SK-N-SH (cell line): Measurements from ENCODE around the gene NTM. TPM values are rescaled to one million over a fixed set of nuclear protein-coding genes. Genes with fewer than 3 reads are reported as not detected.

Experiments
- CTCF ChIA-PET: fragments of 300-600, 350-600 bp; formaldehyde crosslinking; extraction: SDS; loops from one replicate; lab custom pipeline; 2021; lab: Yijun Ruan, JAX
- POLR2A ChIA-PET: fragments of 350-600 bp; sonication (Branson Sonifier 250); formaldehyde crosslinking; extraction: SDS; loops from one replicate; lab custom pipeline; 2020; ENCODE audit warnings: antibody characterized with exemption, inconsistent platforms; lab: Yijun Ruan, JAX
- DNase-seq: peaks from one replicate; pipeline ENCODE4 v3.0.0; 2012
- H2AFZ ChIP-seq: fragments of 200-600 bp; sonication (generic); 2 replicates; pipeline ENCODE4 v1.8.1; 2016; ENCODE audit warnings: antibody characterized with exemption, mild to moderate bottlenecking, low read depth
- H3F3A ChIP-seq: fragments of 200-600 bp; sonication (generic); replicated peaks from 2 replicates; pipeline ENCODE3; 2016; ENCODE audit warnings: antibody characterized with exemption, mild to moderate bottlenecking; ENCODE audit not compliant: insufficient read depth
- H3K27ac ChIP-seq, 2 experiments: fragments of 200-500 bp in 1 of 2; fragments of 200-600 bp in 1 of 2; sonication (Bioruptor generic) in 1 of 2; sonication (generic), shearing (Covaris generic) in 1 of 2; 2 replicates each; pipeline versions ENCODE4 v1.5.1 to v1.6.1; 2014 to 2016; ENCODE audit warnings: low read depth in 2 of 2, inconsistent platforms in 1 of 2, low read length in 1 of 2, mild to moderate bottlenecking in 1 of 2, mixed read lengths in 1 of 2
- H3K27me3 ChIP-seq: fragments of 200-600 bp; sonication (generic), shearing (Covaris generic); 2 replicates; pipeline ENCODE4 v1.6.1; 2016; ENCODE audit warnings: mixed run types; ENCODE audit not compliant: insufficient read depth
- H3K36me3 ChIP-seq, 2 experiments: fragments of 200-500 bp in 1 of 2; fragments of 200-600 bp in 1 of 2; sonication (Bioruptor generic) in 1 of 2; sonication (generic) in 1 of 2; replicated peaks in 1 of 2; 2 replicates each; pipeline versions ENCODE3 to v1.5.1; 2014 to 2016; ENCODE audit warnings: low read length in 1 of 2, mild to moderate bottlenecking in 1 of 2; ENCODE audit not compliant: insufficient read depth in 2 of 2, control insufficient read depth in 1 of 2
- H3K4me1 ChIP-seq, 2 experiments: fragments of 200-500 bp in 1 of 2; fragments of 200-600 bp in 1 of 2; sonication (Bioruptor generic) in 1 of 2; sonication (generic), shearing (Covaris generic) in 1 of 2; 2 replicates each; pipeline versions ENCODE4 v1.5.1 to v1.6.1; 2014 to 2016; ENCODE audit warnings: low read depth in 1 of 2, low read length in 1 of 2, mixed run types in 1 of 2; ENCODE audit not compliant: insufficient read depth in 2 of 2, control insufficient read depth in 1 of 2
- H3K4me2 ChIP-seq: fragments of 200-600 bp; sonication (generic), shearing (Covaris generic); 2 replicates; pipeline ENCODE4 v1.6.1; 2017; ENCODE audit warnings: mixed run types
- H3K4me3 ChIP-seq, 2 experiments: fragments of 200-500 bp in 1 of 2; fragments of 200-600 bp in 1 of 2; sonication (Bioruptor generic) in 1 of 2; sonication (generic), shearing (Covaris generic) in 1 of 2; 2 replicates each; pipeline versions ENCODE4 v1.5.1 to v1.8.1; 2014 to 2016; ENCODE audit warnings: low read depth in 2 of 2, inconsistent platforms in 1 of 2, low read length in 1 of 2, mild to moderate bottlenecking in 1 of 2, mixed read lengths in 1 of 2, moderate library complexity in 1 of 2
- H3K79me2 ChIP-seq: fragments of 200-600 bp; sonication (generic); 2 replicates; pipeline ENCODE4 v1.8.1; 2017; ENCODE audit warnings: mild to moderate bottlenecking; ENCODE audit not compliant: insufficient read depth
- H3K9ac ChIP-seq: fragments of 200-600 bp; sonication (generic); 2 replicates; pipeline ENCODE4 v1.6.1; 2017; ENCODE audit warnings: mixed run types
- H3K9me2 ChIP-seq: fragments of 200-600 bp; sonication (generic); 2 replicates; pipeline ENCODE4 v1.6.1; 2017; ENCODE audit warnings: mixed run types
- H3K9me3 ChIP-seq: fragments of 200-600 bp; sonication (generic); 2 replicates; pipeline ENCODE4 v1.6.1; 2017; ENCODE audit warnings: mixed run types, mild to moderate bottlenecking, moderate library complexity
- H4K20me1 ChIP-seq: fragments of 200-600 bp; sonication (generic); 2 replicates; pipeline ENCODE4 v1.6.1; 2017; ENCODE audit warnings: mild to moderate bottlenecking, mixed run types; ENCODE audit not compliant: insufficient read depth
- CHD2 ChIP-seq: fragments of 150-350 bp; IDR thresholded peaks from 2 replicates; pipeline ENCODE4 v1.6.1; 2018; ENCODE audit warnings: low read length; ENCODE audit not compliant: partially characterized antibody
- ELF1 ChIP-seq: IDR thresholded peaks from 2 replicates; pipeline ENCODE4 v1.4.0; 2012
- EP300 ChIP-seq, 2 experiments: IDR thresholded peaks; 2 replicates each; pipeline versions ENCODE4 v1.4.0 to v1.6.1; 2012; ENCODE audit warnings: borderline replicate concordance in 1 of 2, low read depth in 1 of 2, low read length in 1 of 2
- EZH2phosphoT487 ChIP-seq: fragments of 200-600 bp; sonication (generic); IDR thresholded peaks from 2 replicates; pipeline ENCODE4 v1.6.1; 2017; ENCODE audit warnings: low read depth, mixed run types, mild to moderate bottlenecking, antibody characterized with exemption, moderate library complexity, borderline replicate concordance
- FOSL2 ChIP-seq: IDR thresholded peaks from 2 replicates; pipeline ENCODE4 v1.4.0; 2012; ENCODE audit warnings: low read depth, mild to moderate bottlenecking, moderate library complexity, borderline replicate concordance
- JUND ChIP-seq: IDR thresholded peaks from 2 replicates; pipeline ENCODE4 v1.4.0; 2012
- MXI1 ChIP-seq: IDR thresholded peaks from 2 replicates; pipeline ENCODE4 v1.6.1; 2012; ENCODE audit warnings: mild to moderate bottlenecking, low read depth, low read length, improper control_type of control experiment
- POLR2AphosphoS5 ChIP-seq: IDR thresholded peaks from 2 replicates; pipeline ENCODE4 v1.6.1; 2012; ENCODE audit warnings: low read depth, low read length
- RAD21 ChIP-seq: IDR thresholded peaks from 2 replicates; pipeline ENCODE4 v1.6.1; 2012; ENCODE audit warnings: mild to moderate bottlenecking, low read length
- RFX5 ChIP-seq: IDR thresholded peaks from 2 replicates; pipeline ENCODE4 v1.6.1; 2012; ENCODE audit warnings: mild to moderate bottlenecking, improper control_type of control experiment, low read length
- RXRA ChIP-seq: IDR thresholded peaks from 2 replicates; pipeline ENCODE4 v1.4.0; 2012; ENCODE audit warnings: low read depth, mild to moderate bottlenecking, borderline replicate concordance
- SMC3 ChIP-seq: IDR thresholded peaks from 2 replicates; pipeline ENCODE4 v1.6.1; 2012; ENCODE audit warnings: low read depth, low read length, improper control_type of control experiment
- TCF12 ChIP-seq: IDR thresholded peaks from 2 replicates; pipeline ENCODE4 v1.4.0; 2012
- ZBTB33 ChIP-seq: IDR thresholded peaks from 2 replicates; pipeline ENCODE4 v1.4.0; 2012; ENCODE audit warnings: low read depth, borderline replicate concordance
- WGBS: methylation state at CpG from one replicate; pipeline ENCODE4 v1.1.6; 2017; ENCODE audit warnings: low lambda C conversion rate; 5-methylcytosine and 5-hydroxymethylcytosine counted together
- polyA plus RNA-seq, 3 experiments: library from polyadenylated mRNA; depleted of rRNA; stranded (reverse); fragments of >200 nt; gene quantifications; 2 replicates each; pipeline ENCODE4 v1.2.3, GENCODE V29; 2012

Gene NTM
- polyA plus RNA-seq, 1 of the 3 experiments (the other 2 are of a cell fraction), result 20.0 TPM

- CTCF ChIA-PET, result interaction anchor here (0.7 to 6.3 kb wide), 13 partner anchors 12 to 516 kb away, joined by 3 to 54 read pairs (median 5); no protein-coding TSS in a partner anchor
- H3K4me2 ChIP-seq, result no peak overlapping the region
- no peak for DNase-seq
These were observed 210.6 kb downstream of the NTM start for GRCh38 chr11:131581046-131581445.

GRCh38 chr11:131582021-131582525, 211.7 kb downstream of the NTM start:
- Histone ChIP-seq H2AFZ (no peak overlapping the region), H3K27me3 (no peaks in the 10 kb centered on the region), H3K27ac (no peak overlapping the region), H3K79me2 (no peaks in the 10 kb centered on the region), H3F3A (no peaks in the 10 kb centered on the region), H3K4me3 (no peak overlapping the region), H4K20me1 (no peaks in the 10 kb centered on the region), H3K4me2 (no peak overlapping the region), H3K9me2 (no peaks in the 10 kb centered on the region), H3K9ac (no peak overlapping the region), H3K4me1 (no peaks in the 10 kb centered on the region), H3K9me3 (no peaks in the 10 kb centered on the region), H3K36me3 (no peaks in the 10 kb centered on the region)
- ChIA-PET CTCF (interaction anchor here (1.2 to 6.3 kb wide), 2 partner anchors 89 to 92 kb away, joined by 3 to 54 read pairs; no protein-coding TSS in a partner anchor), POLR2A (no interaction called here)
- TF ChIP-seq FOSL2 (no peak), ELF1 (no peak), RAD21 (no peak), ZBTB33 (no peak), EP300 (IDR thresholded peaks at IDR 0.05; ENCODE audit: borderline replicate concordance in 1 of 2, low read depth in 1 of 2, low read length in 1 of 2) (no peak), MXI1 (no peak), SMC3 (no peak), EZH2phosphoT487 (no peak)
- WGBS, result 44% methylated on average over 12 of the region's 12 CpGs
- no peak for DNase-seq

More at GRCh38 chr11:131581046-131581445, 210.6 kb downstream of the NTM start:
- WGBS, result 37% methylated on average over 6 of the region's 6 CpGs
- Histone ChIP-seq H3K27ac (no peak overlapping the region), H4K20me1 (no peaks in the 10 kb centered on the region), H3K4me3 (no peak overlapping the region), H3F3A (no peaks in the 10 kb centered on the region), H3K9me2 (no peaks in the 10 kb centered on the region), H2AFZ (no peak overlapping the region), H3K9me3 (no peaks in the 10 kb centered on the region), H3K9ac (no peak overlapping the region), H3K27me3 (no peaks in the 10 kb centered on the region), H3K36me3 (no peaks in the 10 kb centered on the region), H3K4me1 (no peaks in the 10 kb centered on the region), H3K79me2 (no peaks in the 10 kb centered on the region)
- TF ChIP-seq SMC3, result no peak
- no peak for TF ChIP-seq RXRA
- no peak for TF ChIP-seq TCF12
- POLR2A ChIA-PET, result no interaction called here

- POLR2A ChIA-PET, result no interaction called here
- Histone ChIP-seq H3K79me2 (no peaks in the 10 kb centered on the region), H3K27me3 (no peaks in the 10 kb centered on the region), H3K4me1 (no peaks in the 10 kb centered on the region), H3K4me3 (no peak overlapping the region)
- no peak for DNase-seq
- no peak for TF ChIP-seq POLR2AphosphoS5
- TF ChIP-seq JUND, result no peak
- TF ChIP-seq CHD2, result no peak
- no peak for TF ChIP-seq SMC3
- no peak for TF ChIP-seq RFX5
- TF ChIP-seq, all 33 proteins: peak for 0
- H3F3A ChIP-seq, result no peaks in the 10 kb centered on the region
- H3K9ac ChIP-seq, result no peak overlapping the region
- H4K20me1 ChIP-seq, result no peaks in the 10 kb centered on the region
- CTCF ChIA-PET, result interaction anchor here (0.7 to 1.3 kb wide), 2 partner anchors 9 to 91 kb away, joined by 3 to 7 read pairs; no protein-coding TSS in a partner anchor
- no peaks in the 10 kb centered on the region for H3K36me3 ChIP-seq
- WGBS, result 46% methylated on average over 5 of the region's 5 CpGs
- H2AFZ ChIP-seq, result no peak overlapping the region
- no peaks in the 10 kb centered on the region for H3K9me2 ChIP-seq
- no peak overlapping the region for H3K4me2 ChIP-seq
- no peak overlapping the region for H3K27ac ChIP-seq
- no peaks in the 10 kb centered on the region for H3K9me3 ChIP-seq
These were observed 213.0 kb downstream of the NTM start for GRCh38 chr11:131583421-131583820.
